GM19043 (cell line): Measurements from ENCODE around the gene ACVR1.
"Not testable (repeated sequence)": the region's sequence is repeated elsewhere in the genome, so short reads cannot be mapped to it uniquely, and the experiment has no call there.

ENCODE experiments used
- ATAC-seq: cut with Tn5 transposase; IDR thresholded peaks from one replicate; pipeline ENCODE4 v1.9.1; 2021; ENCODE audit warnings: low read depth; ENCODE audit not compliant: unreplicated experiment

Gene ACVR1

GRCh38 chr2:157732596-157732995 is 143.5 kb downstream of the ACVR1 start:
- ATAC-seq, result no peak

GRCh38 chr2:157727693-157728092 is 148.4 kb downstream of the ACVR1 start:
- ATAC-seq, result no peak

- ATAC-seq, result no peak
Measured at GRCh38 chr2:157726946-157727345, 149.2 kb downstream of the ACVR1 start.

- no peak for ATAC-seq
Measured at GRCh38 chr2:157725846-157726245, 150.3 kb downstream of the ACVR1 start.

GRCh38 chr2:157722580-157723234 is 153.4 kb downstream of the ACVR1 start:
- ATAC-seq, result no peak

GRCh38 chr2:157720504-157720903 is 155.6 kb downstream of the ACVR1 start:
- no peak for ATAC-seq

GRCh38 chr2:157704653-157705052 is 171.5 kb downstream of the ACVR1 start:
- not testable (repeated sequence) for ATAC-seq

GRCh38 chr2:157704148-157704547 is 172.0 kb downstream of the ACVR1 start:
- not testable (repeated sequence) for ATAC-seq

GRCh38 chr2:157699806-157700205 is 176.3 kb downstream of the ACVR1 start:
- no peak for ATAC-seq

- no peak for ATAC-seq
Measured at GRCh38 chr2:157699009-157699408, 177.1 kb downstream of the ACVR1 start.

GRCh38 chr2:157698430-157698829 is 177.7 kb downstream of the ACVR1 start:
- ATAC-seq, result no peak

GRCh38 chr2:157696036-157696435 is 180.1 kb downstream of the ACVR1 start:
- ATAC-seq, result no peak

- ATAC-seq, result no peak
Measured at GRCh38 chr2:157692768-157693167, 183.4 kb downstream of the ACVR1 start.

- ATAC-seq, result no peak
Measured at GRCh38 chr2:157691695-157692094, 184.4 kb downstream of the ACVR1 start.

- ATAC-seq, result no peak
Measured at GRCh38 chr2:157691131-157691530, 185.0 kb downstream of the ACVR1 start.
